SH-SY5Y (cell line): ENCODE results near the gene DHX35.

Experiments
- GATA2 ChIP-seq: IDR thresholded peaks from 2 replicates; pipeline ENCODE4 v1.6.1; 2011; ENCODE audit warnings: mild to moderate bottlenecking, low read depth, low read length
- GATA3 ChIP-seq: IDR thresholded peaks from 2 replicates; pipeline ENCODE4 v1.6.1; 2011; ENCODE audit warnings: low read depth, mild to moderate bottlenecking, low read length, moderate library complexity

The DHX35 gene

GRCh38 chr20:39016041-39016440 is 53.9 kb downstream of the DHX35 start:
- TF ChIP-seq GATA2 (no peak), GATA3 (no peak)

- TF ChIP-seq GATA3 (no peak), GATA2 (no peak)
Measured at GRCh38 chr20:39016506-39016905, 54.4 kb downstream of the DHX35 start.

GRCh38 chr20:39019027-39019426 is 56.9 kb downstream of the DHX35 start:
- TF ChIP-seq GATA3 (no peak), GATA2 (no peak)

- no peak for TF ChIP-seq GATA3
- TF ChIP-seq GATA2 = no peak
Measured at GRCh38 chr20:39019805-39020325, 57.7 kb downstream of the DHX35 start.

GRCh38 chr20:39021748-39022147 is 59.6 kb downstream of the DHX35 start:
- TF ChIP-seq GATA3 (no peak), GATA2 (no peak)

- TF ChIP-seq GATA3 (no peak), GATA2 (no peak)
Measured at GRCh38 chr20:39025883-39026282, 63.7 kb downstream of the DHX35 start.

- no peak for TF ChIP-seq GATA2
- TF ChIP-seq GATA3 = no peak
Measured at GRCh38 chr20:39029364-39029763, 67.2 kb downstream of the DHX35 start.

- TF ChIP-seq GATA2 (no peak), GATA3 (no peak)
Measured at GRCh38 chr20:39032997-39033396, 70.9 kb downstream of the DHX35 start.

- TF ChIP-seq GATA2 (no peak), GATA3 (no peak)
Measured at GRCh38 chr20:39036011-39036410, 73.9 kb downstream of the DHX35 start.

- TF ChIP-seq GATA2 (no peak), GATA3 (no peak)
Measured at GRCh38 chr20:39036851-39037250, 74.7 kb downstream of the DHX35 start.

- no peak for TF ChIP-seq GATA3
- TF ChIP-seq GATA2 = no peak
Measured at GRCh38 chr20:39038047-39038446, 75.9 kb downstream of the DHX35 start.

GRCh38 chr20:39038495-39038894 is 76.4 kb downstream of the DHX35 start:
- TF ChIP-seq GATA3 (no peak), GATA2 (no peak)

- TF ChIP-seq GATA2 (no peak), GATA3 (no peak)
Measured at GRCh38 chr20:39039261-39039660, 77.1 kb downstream of the DHX35 start.

- TF ChIP-seq GATA2 (no peak), GATA3 (no peak)
Measured at GRCh38 chr20:39040116-39040515, 78.0 kb downstream of the DHX35 start.

GRCh38 chr20:39041067-39041466 is 78.9 kb downstream of the DHX35 start:
- TF ChIP-seq GATA3 (no peak), GATA2 (no peak)

GRCh38 chr20:39042279-39043150 is 80.4 kb downstream of the DHX35 start:
- TF ChIP-seq GATA3 (no peak), GATA2 (no peak; the same call in 1 of the 2 replicates)
